CD4-positive, alpha-beta memory T cell (primary cell): ENCODE data around the gene C10orf71. TPM values are rescaled to one million over a fixed set of nuclear protein-coding genes. Genes with fewer than 3 reads are reported as not detected.

Experiments
- CTCF ChIA-PET: fragments of 350-600 bp; sonication (Branson Sonifier 250); formaldehyde crosslinking; loops from one replicate; lab custom pipeline; 2021; ENCODE audit warnings: inconsistent platforms; ENCODE audit not compliant: partially characterized antibody; lab: Charles Lee
- POLR2A ChIA-PET: fragments of 350-600 bp; sonication (Branson Sonifier 250); formaldehyde crosslinking; loops from one replicate; lab custom pipeline; 2021; ENCODE audit not compliant: partially characterized antibody; lab: Charles Lee
- DNase-seq, 5 donors: peaks; one replicate each; pipeline versions ENCODE4 v3.0.0 to v3.0.0-alpha.2; 2020 to 2022; ENCODE audit warnings: mixed read lengths in 1 of 5
- H3K27ac ChIP-seq: one replicate; pipeline ENCODE4 v1.7.0; 2013; ENCODE audit warnings: low read depth, low read length
- H3K27me3 ChIP-seq: 2 replicates; pipeline ENCODE4 v1.7.0; 2013; ENCODE audit warnings: mild to moderate bottlenecking, low read length, moderate library complexity; ENCODE audit not compliant: insufficient read depth
- H3K36me3 ChIP-seq: 2 replicates; pipeline ENCODE4 v1.7.0; 2013; ENCODE audit warnings: mild to moderate bottlenecking, low read length, moderate library complexity; ENCODE audit not compliant: insufficient read depth
- H3K4me1 ChIP-seq: 2 replicates; pipeline ENCODE4 v1.7.0; 2013; ENCODE audit warnings: mild to moderate bottlenecking, low read length, moderate library complexity; ENCODE audit not compliant: insufficient read depth
- H3K4me3 ChIP-seq, 2 donors: one replicate each; pipeline ENCODE4 v1.7.0; 2013; ENCODE audit warnings: low read length in 2 of 2, mild to moderate bottlenecking in 1 of 2
- H3K9me3 ChIP-seq, 2 donors: one replicate each; pipeline ENCODE4 v1.7.0; 2013; ENCODE audit warnings: low read length in 2 of 2, control low read depth in 1 of 2; ENCODE audit not compliant: control insufficient read depth in 1 of 2
- H3K27ac Mint-ChIP-seq, 7 donors: one replicate each; pipeline ENCODE4 v1.8.0; 2020 to 2021; ENCODE audit warnings: mixed read lengths in 7 of 7, mild to moderate bottlenecking in 6 of 7, inconsistent platforms in 3 of 7, moderate library complexity in 3 of 7
- H3K27me3 Mint-ChIP-seq, 2 donors: one replicate each; pipeline ENCODE4 v1.8.0; 2020 to 2021; ENCODE audit warnings: mixed read lengths in 2 of 2
- H3K36me3 Mint-ChIP-seq, 2 donors: one replicate each; pipeline ENCODE4 v1.8.0; 2020 to 2021; ENCODE audit warnings: mixed read lengths in 2 of 2, inconsistent platforms in 1 of 2, mild to moderate bottlenecking in 1 of 2
- H3K4me1 Mint-ChIP-seq, 4 donors: one replicate each; pipeline ENCODE4 v1.8.0; 2020 to 2021; ENCODE audit warnings: mixed read lengths in 4 of 4, mild to moderate bottlenecking in 1 of 4
- H3K4me3 Mint-ChIP-seq, 8 donors: one replicate each; pipeline ENCODE4 v1.8.0; 2020 to 2021; ENCODE audit warnings: mixed read lengths in 8 of 8, mild to moderate bottlenecking in 7 of 8, moderate library complexity in 6 of 8, inconsistent platforms in 3 of 8
- H3K9me3 Mint-ChIP-seq, 8 donors: one replicate each; pipeline ENCODE4 v1.8.0; 2020 to 2021; ENCODE audit warnings: mixed read lengths in 8 of 8, mild to moderate bottlenecking in 5 of 8, inconsistent platforms in 3 of 8, moderate library complexity in 1 of 8
- intact Hi-C: fragments of 100-400 bp; cut with micrococcal nuclease; formaldehyde crosslinking; loops from one replicate; pipeline ENCODE4 v1.15.1; 2023
- polyA plus RNA-seq, 2 donors: library from polyadenylated mRNA; unstranded; fragments of 300-500 nt; fragmentation: Illumina TruSeq; gene quantifications; one replicate each; pipeline ENCODE4 v1.2.3, GENCODE V29; 2021
- total RNA-seq, 2 experiments: library from RNA; stranded (reverse); gene quantifications; one replicate each; pipeline ENCODE4 v1.2.3, GENCODE V29; 2021

C10orf71 gene
- total and polyA plus RNA-seq, 4 experiments from 2014 or later = not detected

- no peak for DNase-seq
- H3K36me3 Mint-ChIP-seq = peaks cover 6% of the 10 kb centered on the region in 2 donors
- H3K27me3 Mint-ChIP-seq = peaks cover 3 to 6% of the 10 kb centered on the region in 2 donors
- Histone ChIP-seq H3K9me3 (no peaks in the 10 kb centered on the region), H3K4me3 (no peak overlapping the region), H3K27ac (no peak overlapping the region), H3K4me1 (peaks cover 6% of the 10 kb centered on the region), H3K36me3 (no peaks in the 10 kb centered on the region), H3K27me3 (no peaks in the 10 kb centered on the region)
- H3K27ac Mint-ChIP-seq = peak overlapping the region; percentile 45 to 93 (median 84)
- CTCF ChIA-PET = no interaction called here
- peaks cover 5 to 18% (median 12%) of the 10 kb centered on the region in 4 donors for H3K4me1 Mint-ChIP-seq
- POLR2A ChIA-PET = no interaction called here
- peaks cover 4 to 27% (median 14%) of the 10 kb centered on the region in 8 donors for H3K9me3 Mint-ChIP-seq
- H3K4me3 Mint-ChIP-seq = no peak overlapping the region
- intact Hi-C loops = no loop called here
Observed at GRCh38 chr10:49334964-49335363, 36.0 kb downstream of the C10orf71 start.

- Histone ChIP-seq H3K4me3 (no peak overlapping the region), H3K4me1 (peaks cover 6% of the 10 kb centered on the region), H3K9me3 (no peaks in the 10 kb centered on the region), H3K27me3 (no peaks in the 10 kb centered on the region), H3K27ac (no peak overlapping the region), H3K36me3 (no peaks in the 10 kb centered on the region)
- intact Hi-C loops = no loop called here
- CTCF ChIA-PET = no interaction called here
- H3K27ac Mint-ChIP-seq = peak overlapping the region; percentile 45 to 93 (median 84)
- peak in 4 of 5 donors; percentile 8 to 31 (median 12) for DNase-seq
- peaks cover 4 to 27% (median 14%) of the 10 kb centered on the region in 8 donors for H3K9me3 Mint-ChIP-seq
- peak overlapping the region in 4 of 8 donors; percentile 1 to 34 (median 16) for H3K4me3 Mint-ChIP-seq
- peaks cover 5 to 18% (median 12%) of the 10 kb centered on the region in 4 donors for H3K4me1 Mint-ChIP-seq
- H3K27me3 Mint-ChIP-seq = peaks cover 3 to 6% of the 10 kb centered on the region in 2 donors
- peaks cover 6% of the 10 kb centered on the region in 2 donors for H3K36me3 Mint-ChIP-seq
- POLR2A ChIA-PET = no interaction called here
Observed at GRCh38 chr10:49335364-49335972, 36.5 kb downstream of the C10orf71 start.

GRCh38 chr10:49338604-49339003 is 39.6 kb downstream of the C10orf71 start:
- POLR2A ChIA-PET = no interaction called here
- Mint-ChIP-seq H3K36me3 (peaks cover 6% of the 10 kb centered on the region in 2 donors), H3K4me3 (no peak overlapping the region), H3K27me3 (peaks cover 4 to 9% of the 10 kb centered on the region in 2 donors), H3K9me3 (peaks cover 4 to 24% (median 14%) of the 10 kb centered on the region in 8 donors), H3K27ac (no peak overlapping the region), H3K4me1 (peaks cover 5 to 18% (median 12%) of the 10 kb centered on the region in 4 donors)
- H3K27me3 ChIP-seq = no peaks in the 10 kb centered on the region
- intact Hi-C loops = no loop called here
- CTCF ChIA-PET = no interaction called here
- no peak for DNase-seq
- H3K36me3 ChIP-seq = no peaks in the 10 kb centered on the region
- H3K4me3 ChIP-seq = no peak overlapping the region
- H3K4me1 ChIP-seq = peaks cover 6% of the 10 kb centered on the region
- H3K27ac ChIP-seq = no peak overlapping the region
- H3K9me3 ChIP-seq = no peaks in the 10 kb centered on the region

GRCh38 chr10:49344840-49345239 is 45.9 kb downstream of the C10orf71 start:
- POLR2A ChIA-PET = no interaction called here
- no peak overlapping the region for H3K27ac Mint-ChIP-seq

GRCh38 chr10:49347342-49347741 is 48.4 kb downstream of the C10orf71 start:
- POLR2A ChIA-PET = no interaction called here
- no peaks in the 10 kb centered on the region for H3K4me1 Mint-ChIP-seq
- intact Hi-C loops = no loop called here
- no peaks in the 10 kb centered on the region for H3K36me3 Mint-ChIP-seq
- H3K27me3 Mint-ChIP-seq = peaks cover 4 to 5% of the 10 kb centered on the region in 2 donors
- H3K4me3 Mint-ChIP-seq = no peak overlapping the region
- no peaks in the 10 kb centered on the region for H3K36me3 ChIP-seq
- H3K4me3 ChIP-seq = no peak overlapping the region
- no peaks in the 10 kb centered on the region for H3K27me3 ChIP-seq
- no peak overlapping the region for H3K27ac Mint-ChIP-seq
- peaks cover 0 to 17% (median 10%) of the 10 kb centered on the region in 8 donors for H3K9me3 Mint-ChIP-seq
- no peaks in the 10 kb centered on the region for H3K9me3 ChIP-seq
- no peaks in the 10 kb centered on the region for H3K4me1 ChIP-seq
- no peak overlapping the region for H3K27ac ChIP-seq
- no peak for DNase-seq
- CTCF ChIA-PET = no interaction called here

More at GRCh38 chr10:49344840-49345239, 45.9 kb downstream of the C10orf71 start:
- CTCF ChIA-PET = no interaction called here
- H3K4me1 Mint-ChIP-seq = no peaks in the 10 kb centered on the region
- no peaks in the 10 kb centered on the region for H3K9me3 ChIP-seq
- peaks cover 0 to 10% (median 5%) of the 10 kb centered on the region in 8 donors for H3K9me3 Mint-ChIP-seq
- intact Hi-C loops = no loop called here
- no peak for DNase-seq
- no peaks in the 10 kb centered on the region for H3K4me1 ChIP-seq
- H3K36me3 ChIP-seq = no peaks in the 10 kb centered on the region
- H3K27me3 Mint-ChIP-seq = peaks cover 2 to 4% of the 10 kb centered on the region in 2 donors
- H3K36me3 Mint-ChIP-seq = no peaks in the 10 kb centered on the region
- no peaks in the 10 kb centered on the region for H3K27me3 ChIP-seq
- H3K27ac ChIP-seq = no peak overlapping the region
- H3K4me3 Mint-ChIP-seq = no peak overlapping the region
- H3K4me3 ChIP-seq = no peak overlapping the region

- intact Hi-C loops = no loop called here
Observed at GRCh38 chr10:49347827-49348226, 48.9 kb downstream of the C10orf71 start.

GRCh38 chr10:49348593-49348992 is 49.6 kb downstream of the C10orf71 start:
- DNase-seq = no peak
- intact Hi-C loops = no loop called here
- Mint-ChIP-seq H3K27ac (no peak overlapping the region), H3K4me1 (no peaks in the 10 kb centered on the region), H3K4me3 (no peak overlapping the region), H3K27me3 (peaks cover 4 to 5% of the 10 kb centered on the region in 2 donors), H3K9me3 (peaks cover 0 to 17% (median 11%) of the 10 kb centered on the region in 8 donors), H3K36me3 (no peaks in the 10 kb centered on the region)
- no peaks in the 10 kb centered on the region for H3K9me3 ChIP-seq
- CTCF ChIA-PET = no interaction called here
- no peaks in the 10 kb centered on the region for H3K27me3 ChIP-seq
- no peak overlapping the region for H3K4me3 ChIP-seq
- no peaks in the 10 kb centered on the region for H3K36me3 ChIP-seq
- no peak overlapping the region for H3K27ac ChIP-seq
- H3K4me1 ChIP-seq = no peaks in the 10 kb centered on the region
- POLR2A ChIA-PET = no interaction called here

More at GRCh38 chr10:49347827-49348226, 48.9 kb downstream of the C10orf71 start:
- Histone ChIP-seq H3K36me3 (no peaks in the 10 kb centered on the region), H3K27me3 (no peaks in the 10 kb centered on the region), H3K27ac (no peak overlapping the region), H3K4me3 (no peak overlapping the region), H3K4me1 (no peaks in the 10 kb centered on the region), H3K9me3 (no peaks in the 10 kb centered on the region)
- peaks cover 4 to 5% of the 10 kb centered on the region in 2 donors for H3K27me3 Mint-ChIP-seq
- ChIA-PET CTCF (no interaction called here), POLR2A (no interaction called here)
- no peaks in the 10 kb centered on the region for H3K36me3 Mint-ChIP-seq
- no peaks in the 10 kb centered on the region for H3K4me1 Mint-ChIP-seq
- no peak overlapping the region for H3K27ac Mint-ChIP-seq
- DNase-seq = no peak
- no peak overlapping the region for H3K4me3 Mint-ChIP-seq
- peaks cover 0 to 17% (median 11%) of the 10 kb centered on the region in 8 donors for H3K9me3 Mint-ChIP-seq
